Psoas muscle (tissue), 8 donors: ENCODE results near the gene UBR3. TPM values are rescaled to one million over a fixed set of nuclear protein-coding genes. Genes with fewer than 3 reads are reported as not detected.

Experiments
- ATAC-seq, 4 donors: fragments of 200-7000 bp; cut with Tn5 transposase; one replicate each; pipeline ENCODE4 v1.9.1; 2020; ENCODE audit warnings: moderate library complexity in 3 of 4, mild to moderate bottlenecking in 2 of 4
- DNase-seq, 2 donors: peaks; one replicate each; pipeline ENCODE4 v3.0.0-alpha.2; 2020
- H3K27ac ChIP-seq: fragments of 200-600 bp; one replicate; pipeline ENCODE4 v1.8.0; 2022
- H3K27me3 ChIP-seq, 3 donors: fragments of 200-600 bp in 1 of 3; one replicate each; pipeline versions ENCODE4 v1.6.1 to v1.8.0; 2013 to 2022; ENCODE audit warnings: low read length in 2 of 3, mild to moderate bottlenecking in 2 of 3, moderate library complexity in 1 of 3; ENCODE audit not compliant: insufficient read depth in 3 of 3
- H3K36me3 ChIP-seq, 2 donors: fragments of 200-600 bp in 1 of 2; one replicate each; pipeline versions ENCODE4 v1.6.1 to v1.8.0; 2013 to 2022; ENCODE audit warnings: low read depth in 1 of 2, mild to moderate bottlenecking in 1 of 2, moderate library complexity in 1 of 2; ENCODE audit not compliant: insufficient read depth in 1 of 2
- H3K4me1 ChIP-seq: fragments of 200-600 bp; one replicate; pipeline ENCODE4 v1.8.0; 2022
- H3K4me3 ChIP-seq: fragments of 200-600 bp; one replicate; pipeline ENCODE4 v1.8.0; 2022; ENCODE audit warnings: mild to moderate bottlenecking
- H3K9me3 ChIP-seq: fragments of 200-600 bp; one replicate; pipeline ENCODE4 v1.8.0; 2022
- WGBS, 3 donors: extraction: QIAGEN DNeasy Blood & Tissue Kit; methylation state at CpG; one replicate each; pipeline versions ENCODE4 v1.1.6 to v1.1.7; 2013; 5-methylcytosine and 5-hydroxymethylcytosine counted together
- intact Hi-C, 2 donors: fragments of 100-400 bp; cut with DNase I; formaldehyde crosslinking; loops; one replicate each; pipeline versions ENCODE4 v1.11.0 to v1.14.2; 2022
- polyA plus RNA-seq, 3 donors: library from polyadenylated mRNA; stranded (reverse); fragments of 200-250 nt; gene quantifications; one replicate each; pipeline ENCODE4 v1.2.3, GENCODE V29; 2013
- total RNA-seq, 4 donors: library from RNA; stranded (reverse); fragmentation: NEBNext Ultra II Directional in 2 of 4; extraction: Animal tissue kit (Norgen Biotek cat#: 25700) in 2 of 4; gene quantifications; one replicate each; pipeline versions ENCODE4 v1.2.1 to v1.2.4, GENCODE V29; 2021 to 2023
- TF ChIP-seq, protein P1 (sequence below): fragments of 200-600 bp; IDR thresholded peaks from one replicate; pipeline ENCODE4 v1.8.0; 2022; ENCODE audit warnings: antibody characterized with exemption
- donor health status: healthy with polysubstance abuse.
- donor health status: DM: no; HTN: no; CAD: no; lungs with moderate emphysema.
- donor health status: Bipolar disorder and iron deficiency.
- donor health status: healthy.
- donor health status: DM: yes; HTN: yes; CAD: no.
- donor health status: DM: no; HTN: no; CAD: no.
- donor health status: DM: no; HTN: no; CAD: no.
- donor health status: DM: yes; HTN: yes; CAD: no.

Gene UBR3
- total and polyA plus RNA-seq, 7 donors = 28.7 to 202 (median 160) TPM

- TF ChIP-seq, protein P1, sequence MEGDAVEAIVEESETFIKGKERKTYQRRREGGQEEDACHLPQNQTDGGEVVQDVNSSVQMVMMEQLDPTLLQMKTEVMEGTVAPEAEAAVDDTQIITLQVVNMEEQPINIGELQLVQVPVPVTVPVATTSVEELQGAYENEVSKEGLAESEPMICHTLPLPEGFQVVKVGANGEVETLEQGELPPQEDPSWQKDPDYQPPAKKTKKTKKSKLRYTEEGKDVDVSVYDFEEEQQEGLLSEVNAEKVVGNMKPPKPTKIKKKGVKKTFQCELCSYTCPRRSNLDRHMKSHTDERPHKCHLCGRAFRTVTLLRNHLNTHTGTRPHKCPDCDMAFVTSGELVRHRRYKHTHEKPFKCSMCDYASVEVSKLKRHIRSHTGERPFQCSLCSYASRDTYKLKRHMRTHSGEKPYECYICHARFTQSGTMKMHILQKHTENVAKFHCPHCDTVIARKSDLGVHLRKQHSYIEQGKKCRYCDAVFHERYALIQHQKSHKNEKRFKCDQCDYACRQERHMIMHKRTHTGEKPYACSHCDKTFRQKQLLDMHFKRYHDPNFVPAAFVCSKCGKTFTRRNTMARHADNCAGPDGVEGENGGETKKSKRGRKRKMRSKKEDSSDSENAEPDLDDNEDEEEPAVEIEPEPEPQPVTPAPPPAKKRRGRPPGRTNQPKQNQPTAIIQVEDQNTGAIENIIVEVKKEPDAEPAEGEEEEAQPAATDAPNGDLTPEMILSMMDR = no peak
- 63 to 82% (median 80%) methylated on average over 1 of the region's 1 CpG for WGBS, 3 donors
- Histone ChIP-seq H3K27ac (no peak overlapping the region), H3K27me3 (no peaks in the 10 kb centered on the region), H3K9me3 (no peaks in the 10 kb centered on the region), H3K36me3 (peaks cover 5 to 89% of the 10 kb centered on the region in 2 donors), H3K4me3 (no peak overlapping the region), H3K4me1 (no peaks in the 10 kb centered on the region)
- DNase-seq = no peak
- intact Hi-C loops = no loop called here
- ATAC-seq = no peak
Observed at GRCh38 chr2:170005702-170006101, 178.4 kb downstream of the UBR3 start.

- Histone ChIP-seq H3K4me3 (no peak overlapping the region), H3K27me3 (no peaks in the 10 kb centered on the region), H3K9me3 (no peaks in the 10 kb centered on the region), H3K4me1 (no peaks in the 10 kb centered on the region), H3K36me3 (peaks cover 5 to 80% of the 10 kb centered on the region in 2 donors), H3K27ac (no peak overlapping the region)
- 77 to 85% (median 81%) methylated on average over 8 of the region's 8 CpGs for WGBS, 3 donors
- TF ChIP-seq, protein P1 = no peak
- ATAC-seq (no peak), DNase-seq (no peak)
- intact Hi-C loops = no loop called here
Observed at GRCh38 chr2:170006587-170007325, 179.5 kb downstream of the UBR3 start.

GRCh38 chr2:170009209-170009608, 182.0 kb downstream of the UBR3 start:
- Histone ChIP-seq H3K27ac (no peak overlapping the region), H3K36me3 (peaks cover 5 to 68% of the 10 kb centered on the region in 2 donors), H3K4me3 (no peak overlapping the region), H3K9me3 (no peaks in the 10 kb centered on the region), H3K27me3 (no peaks in the 10 kb centered on the region), H3K4me1 (no peaks in the 10 kb centered on the region)
- intact Hi-C loops = no loop called here
- ATAC-seq (no peak), DNase-seq (no peak)
- TF ChIP-seq, protein P1 = no peak
- 81 to 88% (median 81%) methylated on average over 3 of the region's 3 CpGs for WGBS, 3 donors

GRCh38 chr2:170012773-170013172, 185.5 kb downstream of the UBR3 start:
- Histone ChIP-seq H3K36me3 (peaks cover 0 to 37% of the 10 kb centered on the region in 2 donors), H3K9me3 (no peaks in the 10 kb centered on the region), H3K27me3 (no peaks in the 10 kb centered on the region), H3K27ac (no peak overlapping the region), H3K4me1 (no peaks in the 10 kb centered on the region), H3K4me3 (no peak overlapping the region)
- intact Hi-C loops = no loop called here
- ATAC-seq = no peak
- TF ChIP-seq, protein P1 = no peak
- DNase-seq = no peak
- 90 to 94% (median 93%) methylated on average over 4 of the region's 4 CpGs for WGBS, 3 donors
